Activated CD4-positive, alpha-beta memory T cell treated with anti-CD3 and anti-CD28 coated beads for 36 hours (primary cell): ENCODE measurements around the gene PMS1. TPM values are rescaled to one million over a fixed set of nuclear protein-coding genes. Genes with fewer than 3 reads are reported as not detected.
"Not testable (repeated sequence)": the region's sequence is repeated elsewhere in the genome, so short reads cannot be mapped to it uniquely, and the experiment has no call there.

ENCODE experiments used
- CTCF ChIA-PET: fragments of 350-600 bp; sonication (Branson Sonifier 250); formaldehyde crosslinking; loops from one replicate; lab custom pipeline; 2021; ENCODE audit warnings: antibody characterized with exemption, inconsistent platforms; lab: Charles Lee
- POLR2A ChIA-PET: fragments of 350-600 bp; sonication (Branson Sonifier 250); formaldehyde crosslinking; loops from one replicate; lab custom pipeline; 2021; ENCODE audit warnings: antibody characterized with exemption; lab: Charles Lee
- DNase-seq: peaks from one replicate; pipeline ENCODE4 v3.0.0-alpha.2; 2020
- H3K27ac Mint-ChIP-seq: one replicate; pipeline ENCODE4 v1.8.0; 2021; ENCODE audit warnings: mixed read lengths
- H3K27me3 Mint-ChIP-seq: one replicate; pipeline ENCODE4 v1.8.0; 2021; ENCODE audit warnings: mixed read lengths
- H3K36me3 Mint-ChIP-seq: one replicate; pipeline ENCODE4 v1.8.0; 2021; ENCODE audit warnings: mixed read lengths
- H3K4me1 Mint-ChIP-seq: one replicate; pipeline ENCODE4 v1.8.0; 2021; ENCODE audit warnings: low read depth, mixed read lengths
- H3K4me3 Mint-ChIP-seq: one replicate; pipeline ENCODE4 v1.8.0; 2021; ENCODE audit warnings: mild to moderate bottlenecking, mixed read lengths
- H3K9me3 Mint-ChIP-seq: one replicate; pipeline ENCODE4 v1.8.0; 2021; ENCODE audit warnings: mixed read lengths
- intact Hi-C: fragments of 100-400 bp; cut with micrococcal nuclease; formaldehyde crosslinking; loops from one replicate; pipeline ENCODE4 v1.15.1; 2023
- total RNA-seq, 2 experiments: library from RNA; stranded (reverse); gene quantifications; one replicate each; pipeline ENCODE4 v1.2.3, GENCODE V29; 2021

Gene PMS1
- 10 to 100 TPM; 36.0 to 38.6 TPM for total RNA-seq

- Mint-ChIP-seq H3K9me3 (no peaks in the 10 kb centered on the region), H3K4me1 (peaks cover 52% of the 10 kb centered on the region), H3K4me3 (peak within 1 kb of the TSS; percentile 90), H3K27ac (peak within 1 kb of the TSS; percentile 95), H3K36me3 (peaks cover 50% of the 10 kb centered on the region), H3K27me3 (no peaks in the 10 kb centered on the region)
- intact Hi-C loops = loop anchor here (1.0 to 10.0 kb wide), 13 partner anchors 8 to 1893 kb away; partner anchors contain the start of genes ANKAR, ASNSD1, GLS and NABP1
- CTCF ChIA-PET = interaction anchor here (1.4 to 2.4 kb wide), 3 partner anchors 15 to 124 kb away, joined by 6 to 26 read pairs (median 6); partner anchors contain the start of gene OSGEPL1
- POLR2A ChIA-PET = interaction anchor here (0.6 to 2.8 kb wide), 8 partner anchors 22 to 462 kb away, joined by 3 to 20 read pairs (median 4); partner anchors contain the start of gene OSGEPL1
- peak; percentile 96 for DNase-seq
Observed at GRCh38 chr2:189783927-189784867, at the start of gene PMS1, which contains the start of gene ORMDL1. Gene PMS1, plus strand, starts transcription at chr2:189784450. Its CDS starts 7,360 bp downstream, at chr2:189791810. Gene ORMDL1, minus strand, starts transcription at chr2:189784339. Its CDS starts 1,744 bp downstream, at chr2:189782595.

GRCh38 chr2:189751080-189751658 lies 33.1 kb upstream of the PMS1 start:
- no peaks in the 10 kb centered on the region for H3K27me3 Mint-ChIP-seq
- peaks cover 12% of the 10 kb centered on the region for H3K36me3 Mint-ChIP-seq
- ChIA-PET POLR2A (interaction anchor here (1.3 kb wide), 2 partner anchors 10 to 33 kb away, joined by 3 read pairs; partner anchors contain the start of gene ORMDL1), CTCF (interaction anchor here (0.7 to 1.9 kb wide), 20 partner anchors 10 to 521 kb away, joined by 3 to 11 read pairs (median 4); partner anchors contain the start of genes ASNSD1 and OSGEPL1)
- H3K4me1 Mint-ChIP-seq = no peaks in the 10 kb centered on the region
- no peak overlapping the region for H3K27ac Mint-ChIP-seq
- H3K4me3 Mint-ChIP-seq = no peak overlapping the region
- peak; percentile 45 for DNase-seq
- no peaks in the 10 kb centered on the region for H3K9me3 Mint-ChIP-seq
- intact Hi-C loops = loop anchor here (2.0 to 5.0 kb wide), 2 partner anchors 41 to 320 kb away; no protein-coding TSS in a partner anchor

- peaks cover 7% of the 10 kb centered on the region for H3K36me3 Mint-ChIP-seq
- no peaks in the 10 kb centered on the region for H3K9me3 Mint-ChIP-seq
- ChIA-PET CTCF (interaction anchor here (1.0 kb wide), 1 partner anchor 96 kb away, joined by 4 read pairs; no protein-coding TSS in a partner anchor), POLR2A (no interaction called here)
- no peaks in the 10 kb centered on the region for H3K27me3 Mint-ChIP-seq
- intact Hi-C loops = no loop called here
- H3K4me3 Mint-ChIP-seq = no peak overlapping the region
- H3K27ac Mint-ChIP-seq = no peak overlapping the region
- no peaks in the 10 kb centered on the region for H3K4me1 Mint-ChIP-seq
- no peak for DNase-seq
Observed at GRCh38 chr2:189756311-189756952, 27.8 kb upstream of the PMS1 start.

- H3K9me3 Mint-ChIP-seq, H3K27ac Mint-ChIP-seq, POLR2A ChIA-PET, H3K27me3 Mint-ChIP-seq, H3K4me1 Mint-ChIP-seq, H3K36me3 Mint-ChIP-seq, H3K4me3 Mint-ChIP-seq, DNase-seq: not testable (repeated sequence)
- CTCF ChIA-PET = interaction anchor here (0.7 to 1.5 kb wide), 2 partner anchors 8 to 610 kb away, joined by 3 to 5 read pairs; no protein-coding TSS in a partner anchor
- intact Hi-C loops = loop anchor here (5.0 kb wide), 1 partner anchor 772 kb away; the partner anchor contains the start of gene NEMP2
Observed at GRCh38 chr2:189760154-189760553, 24.1 kb upstream of the PMS1 start.

- H3K27me3 Mint-ChIP-seq = no peaks in the 10 kb centered on the region
- intact Hi-C loops = loop anchor here (1.0 to 5.0 kb wide), 5 partner anchors 22 to 770 kb away; partner anchors contain the start of genes ANKAR, ASNSD1, NEMP2 and ORMDL1
- peak overlapping the region; percentile 96 for H3K27ac Mint-ChIP-seq
- ChIA-PET CTCF (interaction anchor here (0.6 to 3.5 kb wide), 28 partner anchors 10 to 627 kb away, joined by 3 to 34 read pairs (median 6); partner anchors contain the start of genes ANKAR, ASNSD1, ORMDL1 and PMS1), POLR2A (interaction anchor here (0.8 to 2.5 kb wide), 9 partner anchors 14 to 322 kb away, joined by 3 to 20 read pairs (median 3); partner anchors contain the start of genes ASNSD1, ORMDL1, PMS1 and WDR75)
- peaks cover 7% of the 10 kb centered on the region for H3K36me3 Mint-ChIP-seq
- DNase-seq = no peak
- peak overlapping the region; percentile 91 for H3K4me3 Mint-ChIP-seq
- H3K9me3 Mint-ChIP-seq = no peaks in the 10 kb centered on the region
- H3K4me1 Mint-ChIP-seq = peaks cover 9% of the 10 kb centered on the region
Observed at GRCh38 chr2:189762229-189762550, 22.1 kb upstream of the PMS1 start.

GRCh38 chr2:189762551-189763298 lies 21.5 kb upstream of the PMS1 start, which contains the start of gene OSGEPL1:
Gene OSGEPL1, minus strand, starts transcription at chr2:189762792. Its CDS starts 1,152 bp downstream, at chr2:189761640.
- intact Hi-C loops = loop anchor here (1.0 to 5.0 kb wide), 6 partner anchors 22 to 770 kb away; partner anchors contain the start of genes ANKAR, ASNSD1, NEMP2 and ORMDL1

GRCh38 chr2:189763908-189764661 lies 20.2 kb upstream of the PMS1 start:
- no peaks in the 10 kb centered on the region for H3K9me3 Mint-ChIP-seq
- H3K27ac Mint-ChIP-seq = no peak overlapping the region
- H3K27me3 Mint-ChIP-seq = no peaks in the 10 kb centered on the region
- ChIA-PET CTCF (interaction anchor here (0.7 to 3.5 kb wide), 11 partner anchors 9 to 321 kb away, joined by 3 to 34 read pairs (median 8); partner anchors contain the start of genes ANKAR and ASNSD1), POLR2A (interaction anchor here (0.7 to 2.5 kb wide), 2 partner anchors 20 to 106 kb away, joined by 3 to 20 read pairs; partner anchors contain the start of genes ORMDL1 and PMS1)
- intact Hi-C loops = loop anchor here (1.0 to 5.0 kb wide), 2 partner anchors 184 to 768 kb away; partner anchors contain the start of genes NEMP2 and SLC40A1
- peaks cover 8% of the 10 kb centered on the region for H3K36me3 Mint-ChIP-seq
- H3K4me3 Mint-ChIP-seq = no peak overlapping the region
- no peak for DNase-seq
- H3K4me1 Mint-ChIP-seq = peaks cover 9% of the 10 kb centered on the region

More at GRCh38 chr2:189762551-189763298, 21.5 kb upstream of the PMS1 start, which contains the start of gene OSGEPL1:
- H3K4me1 Mint-ChIP-seq = peaks cover 9% of the 10 kb centered on the region
- ChIA-PET POLR2A (interaction anchor here (0.7 to 2.5 kb wide), 9 partner anchors 14 to 322 kb away, joined by 3 to 20 read pairs (median 4); partner anchors contain the start of genes ASNSD1, ORMDL1, PMS1 and WDR75), CTCF (interaction anchor here (0.6 to 3.5 kb wide), 32 partner anchors 10 to 972 kb away, joined by 3 to 34 read pairs (median 6); partner anchors contain the start of genes ANKAR, ASNSD1, ORMDL1 and PMS1)
- peak within 1 kb of the TSS; percentile 91 for H3K4me3 Mint-ChIP-seq
- H3K36me3 Mint-ChIP-seq = peaks cover 8% of the 10 kb centered on the region
- H3K9me3 Mint-ChIP-seq = no peaks in the 10 kb centered on the region
- no peaks in the 10 kb centered on the region for H3K27me3 Mint-ChIP-seq
- peak within 1 kb of the TSS; percentile 96 for H3K27ac Mint-ChIP-seq
- DNase-seq = peak; percentile 95

GRCh38 chr2:189770590-189771322 lies 13.5 kb upstream of the PMS1 start:
- no peak overlapping the region for H3K4me3 Mint-ChIP-seq
- H3K27me3 Mint-ChIP-seq = no peaks in the 10 kb centered on the region
- no peak overlapping the region for H3K27ac Mint-ChIP-seq
- H3K36me3 Mint-ChIP-seq = peaks cover 26% of the 10 kb centered on the region
- H3K9me3 Mint-ChIP-seq = no peaks in the 10 kb centered on the region
- POLR2A ChIA-PET = no interaction called here
- CTCF ChIA-PET = interaction anchor here (4.4 kb wide), 1 partner anchor 8 kb away, joined by 34 read pairs; the partner anchor contains the start of gene OSGEPL1
- intact Hi-C loops = no loop called here
- no peaks in the 10 kb centered on the region for H3K4me1 Mint-ChIP-seq
- no peak for DNase-seq

- Mint-ChIP-seq H3K9me3 (no peaks in the 10 kb centered on the region), H3K27ac (no peak overlapping the region), H3K27me3 (no peaks in the 10 kb centered on the region), H3K4me3 (no peak overlapping the region), H3K4me1 (peaks cover 2% of the 10 kb centered on the region), H3K36me3 (peaks cover 24% of the 10 kb centered on the region)
- no peak for DNase-seq
- ChIA-PET CTCF (interaction anchor here (0.8 to 4.4 kb wide), 3 partner anchors 9 to 111 kb away, joined by 4 to 34 read pairs (median 5); partner anchors contain the start of genes ASNSD1 and OSGEPL1), POLR2A (no interaction called here)
- intact Hi-C loops = no loop called here
Observed at GRCh38 chr2:189772212-189772611, 12.0 kb upstream of the PMS1 start.
